OCI-LY3 (cell line): ENCODE measurements around the gene CPEB1.
A peak's percentile ranks its signal among the peaks of the same experiment; 100 is the strongest.

Source experiments
- H2AFZ ChIP-seq: fragments of 200-600, 300-600 bp; shearing (Covaris generic); 2 replicates; pipeline ENCODE4 v1.6.0; 2014; ENCODE audit warnings: antibody characterized with exemption, low read depth, low read length
- H3K27ac ChIP-seq: fragments of 200-600, 300-600 bp; sonication (generic); 2 replicates; pipeline ENCODE4 v1.5.1; 2014; ENCODE audit warnings: mild to moderate bottlenecking, low read length, moderate library complexity, mixed read lengths
- H3K27me3 ChIP-seq: fragments of 200-600, 300-600 bp; sonication (generic); 2 replicates; pipeline ENCODE4 v1.6.1; 2014; ENCODE audit warnings: low read depth, low read length, mixed read lengths
- H3K36me3 ChIP-seq: fragments of 200-600, 300-600 bp; sonication (generic); replicated peaks from 2 replicates; pipeline ENCODE3; 2014; ENCODE audit warnings: low read depth, low read length, mixed read lengths
- H3K4me1 ChIP-seq: fragments of 300-600, 200-600 bp; sonication (generic); 2 replicates; pipeline ENCODE4 v1.6.1; 2014; ENCODE audit warnings: low read length, mixed read lengths
- H3K4me2 ChIP-seq: fragments of 200-600, 300-600 bp; sonication (generic); 2 replicates; pipeline ENCODE4 v1.6.1; 2014; ENCODE audit warnings: low read length, mixed read lengths
- H3K4me3 ChIP-seq: fragments of 300-600, 200-600 bp; sonication (generic); 2 replicates; pipeline ENCODE4 v1.5.1; 2014; ENCODE audit warnings: antibody characterized with exemption, mild to moderate bottlenecking, low read length, moderate library complexity
- H3K79me2 ChIP-seq: fragments of 300-600, 200-600 bp; shearing (Covaris generic); 2 replicates; pipeline ENCODE4 v1.6.1; 2014; ENCODE audit warnings: mild to moderate bottlenecking, low read length, mixed read lengths
- H3K9ac ChIP-seq: fragments of 300-600, 200-600 bp; shearing (Covaris generic); 2 replicates; pipeline ENCODE4 v1.6.0; 2014; ENCODE audit warnings: mild to moderate bottlenecking, low read length, moderate library complexity
- H3K9me3 ChIP-seq: fragments of 200-600, 300-600 bp; shearing (Covaris generic); 2 replicates; pipeline ENCODE4 v1.6.1; 2014; ENCODE audit warnings: low read length, mixed read lengths; ENCODE audit not compliant: insufficient read depth
- H4K20me1 ChIP-seq: fragments of 200-600, 300-600 bp; sonication (generic); 2 replicates; pipeline ENCODE4 v1.6.1; 2016; ENCODE audit warnings: low read length, mixed read lengths; ENCODE audit not compliant: insufficient read depth
- CTCF ChIP-seq: fragments of 200-600, 300-600 bp; sonication (generic); IDR thresholded peaks from 2 replicates; pipeline ENCODE4 v1.5.1; 2014; ENCODE audit warnings: antibody characterized with exemption, low read length, low read depth
- EZH2phosphoT487 ChIP-seq: fragments of 200-600 bp; shearing (Covaris generic); IDR thresholded peaks from 2 replicates; pipeline ENCODE4 v1.6.1; 2018; ENCODE audit warnings: antibody characterized with exemption, mixed run types, low read depth

The CPEB1 gene

GRCh38 chr15:82625136-82625535, 22.0 kb downstream of the CPEB1 start:
- H3K4me2 ChIP-seq, result no peak overlapping the region
- no peak overlapping the region for H3K9ac ChIP-seq
- no peaks in the 10 kb centered on the region for H3K36me3 ChIP-seq
- H4K20me1 ChIP-seq, result no peaks in the 10 kb centered on the region
- H3K79me2 ChIP-seq, result no peaks in the 10 kb centered on the region
- H3K27me3 ChIP-seq, result peaks cover 16% of the 10 kb centered on the region; the same call in 1 of the 2 replicates
- H3K4me1 ChIP-seq, result no peaks in the 10 kb centered on the region
- H3K9me3 ChIP-seq, result no peaks in the 10 kb centered on the region
- H3K4me3 ChIP-seq, result no peak overlapping the region
- no peak overlapping the region for H2AFZ ChIP-seq
- H3K27ac ChIP-seq, result no peak overlapping the region
- no peak for TF ChIP-seq CTCF
- no peak for TF ChIP-seq EZH2phosphoT487

- Histone ChIP-seq H3K36me3 (no peaks in the 10 kb centered on the region), H3K79me2 (no peaks in the 10 kb centered on the region), H3K27me3 (peaks cover 16% of the 10 kb centered on the region; the same call in 1 of the 2 replicates), H4K20me1 (no peaks in the 10 kb centered on the region), H3K9me3 (no peaks in the 10 kb centered on the region), H3K4me1 (no peaks in the 10 kb centered on the region), H3K27ac (no peak overlapping the region), H3K4me3 (no peak overlapping the region), H3K9ac (no peak overlapping the region), H3K4me2 (no peak overlapping the region), H2AFZ (no peak overlapping the region)
- TF ChIP-seq EZH2phosphoT487, result no peak
- no peak for TF ChIP-seq CTCF
These were observed 22.7 kb downstream of the CPEB1 start for GRCh38 chr15:82624438-82624837.

- Histone ChIP-seq H3K9me3 (no peaks in the 10 kb centered on the region), H3K36me3 (no peaks in the 10 kb centered on the region), H3K4me3 (no peak overlapping the region), H2AFZ (no peak overlapping the region), H3K79me2 (no peaks in the 10 kb centered on the region), H3K27ac (no peak overlapping the region), H3K4me2 (no peak overlapping the region), H3K4me1 (no peaks in the 10 kb centered on the region), H3K27me3 (peaks cover 15% of the 10 kb centered on the region; the same call in 1 of the 2 replicates), H4K20me1 (no peaks in the 10 kb centered on the region), H3K9ac (no peak overlapping the region)
- TF ChIP-seq EZH2phosphoT487 (no peak), CTCF (no peak)
These were observed 23.2 kb downstream of the CPEB1 start for GRCh38 chr15:82624008-82624407.

GRCh38 chr15:82621970-82622369, 25.2 kb downstream of the CPEB1 start:
- no peaks in the 10 kb centered on the region for H3K36me3 ChIP-seq

More at GRCh38 chr15:82621970-82622369, 25.2 kb downstream of the CPEB1 start:
- H3K9me3 ChIP-seq, result no peaks in the 10 kb centered on the region
- H3K79me2 ChIP-seq, result no peaks in the 10 kb centered on the region
- H2AFZ ChIP-seq, result no peak overlapping the region
- no peaks in the 10 kb centered on the region for H3K4me1 ChIP-seq
- H3K27ac ChIP-seq, result no peak overlapping the region
- no peak overlapping the region for H3K9ac ChIP-seq
- H3K4me3 ChIP-seq, result no peak overlapping the region
- H3K4me2 ChIP-seq, result no peak overlapping the region
- H3K27me3 ChIP-seq, result peaks cover 4% of the 10 kb centered on the region
- TF ChIP-seq EZH2phosphoT487 (no peak), CTCF (peak; percentile 12; the same call in 1 of the 2 replicates)
- H4K20me1 ChIP-seq, result no peaks in the 10 kb centered on the region
